Measurements from ENCODE around the gene SLC4A2. TPM values are rescaled to one million over a fixed set of nuclear protein-coding genes. Genes with fewer than 3 reads are reported as not detected.

SLC4A2 gene
- total and polyA plus RNA-seq, 2 of the 8 experiments (the other 6 are each of a cell fraction or from before 2014, with no cell fraction given): 72.6 to 147 TPM

GRCh38 chr7:151043959-151044358 is 15.4 kb upstream of the SLC4A2 start:
- Histone ChIP-seq H2AFZ (ENCODE audit: low read length) (no peak overlapping the region), H3K79me2 (ENCODE audit: control insufficient read depth in 1 of 2, insufficient read depth in 2 of 2, low read length in 2 of 2) (no peaks in the 10 kb centered on the region), H2BK120ac (replicated peaks; ENCODE audit: low read depth, low read length) (no peak overlapping the region), H3K4ac (replicated peaks; ENCODE audit: insufficient read length, low read depth, low read length) (no peak overlapping the region), H3K9ac (replicated peaks in 1 of 4; ENCODE audit: extremely low read depth in 1 of 4, low read depth in 3 of 4, low read length in 3 of 4) (no peak overlapping the region), H3K9me3 (ENCODE audit: insufficient read depth in 2 of 2, low read depth in 1 of 2, low read length in 1 of 2) (no peaks in the 10 kb centered on the region), H3K36me3 (ENCODE audit: control insufficient read depth in 2 of 4, insufficient read depth in 4 of 4, low read length in 3 of 4) (no peaks in the 10 kb centered on the region), H2BK20ac (ENCODE audit: low read length) (no peak overlapping the region), H4K91ac (replicated peaks; ENCODE audit: insufficient read length, low read length) (no peak overlapping the region), H3K4me1 (replicated peaks in 1 of 4; ENCODE audit: control insufficient read depth in 3 of 4, insufficient read depth in 4 of 4, low read length in 3 of 4) (no peaks in the 10 kb centered on the region), H2BK5ac (ENCODE audit: low read depth, low read length) (no peak overlapping the region), H3K27ac (ENCODE audit: low read depth, low read length) (no peak overlapping the region), H3K79me1 (ENCODE audit: low read depth, low read length) (no peaks in the 10 kb centered on the region), H3K4me2 (ENCODE audit: insufficient read depth in 1 of 2, low read depth in 2 of 2, low read length in 2 of 2) (no peak overlapping the region), H2BK12ac (ENCODE audit: low read depth, low read length) (no peak overlapping the region), H4K20me1 (replicated peaks in 1 of 2; ENCODE audit: control insufficient read depth in 1 of 2, insufficient read depth in 2 of 2, low read length in 2 of 2) (peaks cover 2 to 6% of the 10 kb centered on the region in 2 experiments), H4K8ac (ENCODE audit: extremely low read depth, insufficient read depth, low read length) (no peak overlapping the region), H2BK15ac (ENCODE audit: low read length) (no peak overlapping the region), H4K5ac (ENCODE audit: insufficient read length, low read depth, low read length) (no peak overlapping the region), H3K27me3 (replicated peaks in 1 of 4; ENCODE audit: control insufficient read depth in 3 of 4, extremely low read depth in 1 of 4, insufficient read depth in 3 of 4, low read length in 3 of 4) (peaks cover 0 to 9% (median 3%) of the 10 kb centered on the region in 4 experiments; a peak in 4 of 7 replicates), H3K23me2 (ENCODE audit: low read depth, low read length) (no peaks in the 10 kb centered on the region), H3K18ac (ENCODE audit: extremely low read depth, low read length) (no peak overlapping the region), H3K56ac (replicated peaks; ENCODE audit: insufficient read length, low read depth, low read length) (no peak overlapping the region), H3K4me3 (ENCODE audit: extremely low read depth in 1 of 4, insufficient read depth in 2 of 4, low read depth in 3 of 4, low read length in 4 of 4) (no peak overlapping the region), H3K23ac (ENCODE audit: insufficient read length) (no peak overlapping the region), H3K14ac (ENCODE audit: insufficient read length) (no peak overlapping the region), H2AK5ac (ENCODE audit: low read depth, low read length) (no peak overlapping the region)
- FAIRE-seq: no peak
- DNase-seq (ENCODE audit: low read depth in 1 of 2, low spot score in 2 of 2): no peak
- POLR2A ChIA-PET (ENCODE audit: partially characterized antibody): interaction anchor here (1.0 to 1.2 kb wide), 2 partner anchors 8 to 28 kb away, joined by 3 read pairs; no protein-coding TSS in a partner anchor
- CTCF ChIA-PET (ENCODE audit: partially characterized antibody): interaction anchor here (3.5 kb wide), 1 partner anchor 12 kb away, joined by 20 read pairs; no protein-coding TSS in a partner anchor
- WGBS, 2 experiments (ENCODE audit: extremely low coverage in 1 of 2, insufficient coverage in 1 of 2, insufficient read length in 1 of 2, insufficient replicate concordance in 2 of 2, low coverage in 1 of 2, low lambda C conversion rate in 2 of 2, missing lambda C conversion rate in 1 of 2): 87% methylated on average over 19 of the region's 20 CpGs; no CpG with 5 or more reads in 1 of the 2 experiments
- TF ChIP-seq YY1 (IDR thresholded peaks at IDR 0.05; ENCODE audit: low read depth, low read length) (no peak), JUND (IDR thresholded peaks at IDR 0.05; ENCODE audit: low read length) (no peak), MAX (IDR thresholded peaks at IDR 0.05) (no peak), NRF1 (IDR thresholded peaks at IDR 0.05; ENCODE audit: low read depth, low read length) (no peak), SP4 (IDR thresholded peaks at IDR 0.05; ENCODE audit: low read length) (no peak), SRF (IDR thresholded peaks at IDR 0.05; ENCODE audit: low read depth, low read length) (no peak), EZH2 (IDR thresholded peaks at IDR 0.05; ENCODE audit: low read depth, low read length, severe bottlenecking) (no peak), SIX5 (IDR thresholded peaks at IDR 0.05; ENCODE audit: low read depth, low read length) (no peak), GTF2F1 (IDR thresholded peaks at IDR 0.05; ENCODE audit: borderline replicate concordance, low read depth, low read length) (no peak), RAD21 (IDR thresholded peaks at IDR 0.05 in 1 of 2, conservative IDR thresholded peaks at IDR 0.05 in 1 of 2; ENCODE audit: low read depth in 2 of 2, low read length in 2 of 2) (no peak), CTCF (IDR thresholded peaks at IDR 0.05; ENCODE audit: control extremely low read depth in 1 of 3, insufficient read depth in 1 of 3, low read depth in 1 of 3, low read length in 3 of 3) (no peak)

Measured in H1 (cell line).